GM21529 (cell line): ENCODE results near the gene RIPK4.
"Not testable (repeated sequence)": the region's sequence is repeated elsewhere in the genome, so short reads cannot be mapped to it uniquely, and the experiment has no call there.

ENCODE experiments used
- ATAC-seq: cut with Tn5 transposase; IDR thresholded peaks from one replicate; pipeline ENCODE4 v1.9.1; 2021; ENCODE audit not compliant: unreplicated experiment

The RIPK4 gene

DNA sequence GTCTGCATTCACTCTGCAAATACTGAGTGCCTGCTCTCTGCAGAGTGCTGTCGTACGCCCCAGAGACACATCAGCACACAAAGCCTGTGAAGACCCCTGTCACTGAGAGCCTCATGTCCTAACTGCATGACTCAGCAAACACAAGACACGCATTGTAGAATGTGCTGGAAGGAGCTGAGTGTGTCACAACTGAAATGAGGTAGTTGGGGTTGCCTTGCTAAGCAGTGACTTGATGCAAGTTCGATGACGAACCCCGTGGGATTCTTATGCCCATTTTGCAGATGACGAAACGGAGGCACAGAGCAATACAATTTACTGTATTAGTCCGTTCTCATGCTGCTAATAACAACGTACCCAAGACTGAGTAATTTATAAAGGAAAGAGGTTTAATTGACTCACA, 65.1 kb downstream of the RIPK4 start:
- ATAC-seq = no peak

DNA sequence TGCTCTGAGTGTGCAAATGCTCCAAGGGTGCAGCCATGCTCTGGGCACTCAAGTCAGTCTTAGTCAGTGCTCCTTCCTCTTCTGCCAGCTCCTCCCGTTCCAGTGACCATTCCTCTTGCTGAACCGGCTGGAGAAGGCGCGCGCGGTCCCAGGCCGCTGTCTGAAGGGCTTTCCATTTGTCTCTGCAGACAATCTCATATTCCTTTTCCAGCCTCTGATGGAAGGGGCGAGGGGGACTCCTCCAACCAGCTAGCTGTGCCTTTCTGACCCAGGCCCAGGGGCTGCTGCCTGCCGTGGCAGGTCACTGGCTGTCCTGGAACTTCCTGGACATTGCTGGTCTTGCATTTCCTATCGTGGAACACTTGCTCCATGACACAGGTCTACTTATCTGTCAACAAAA, 67.5 kb downstream of the RIPK4 start:
- no peak for ATAC-seq

DNA sequence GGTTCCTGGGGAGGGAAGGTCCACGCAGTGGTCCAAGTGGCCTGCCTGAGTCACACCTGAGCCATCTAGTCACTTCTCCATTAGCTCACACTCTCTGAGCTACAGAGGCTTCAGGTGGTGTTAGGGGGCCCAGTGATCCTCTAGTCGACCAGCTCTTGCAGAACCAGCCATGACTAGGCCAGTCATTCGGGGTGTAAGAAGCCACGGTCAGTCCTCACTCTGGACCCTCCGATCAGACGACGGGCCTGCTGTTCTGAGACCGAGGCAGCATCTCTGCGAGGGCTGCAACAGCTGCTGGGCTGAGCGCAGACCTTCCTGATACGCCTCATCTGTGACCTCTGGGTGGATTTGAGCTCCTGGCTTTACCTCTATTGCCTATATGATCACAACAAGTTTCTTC, 68.8 kb downstream of the RIPK4 start:
- ATAC-seq = no peak

GRCh38 chr21:41695513-41695912, 71.3 kb downstream of the RIPK4 start:
- no peak for ATAC-seq

GRCh38 chr21:41694042-41694441, 72.8 kb downstream of the RIPK4 start:
- ATAC-seq = not testable (repeated sequence)

GRCh38 chr21:41692185-41692565, 74.7 kb downstream of the RIPK4 start:
- ATAC-seq = no peak

- no peak for ATAC-seq
Observed at GRCh38 chr21:41691205-41692184, 75.4 kb downstream of the RIPK4 start.
